HG03139 (cell line): ENCODE data around the gene SGF29.
A peak's percentile ranks its signal among the peaks of the same experiment; 100 is the strongest.
"Not testable (repeated sequence)": the region's sequence is repeated elsewhere in the genome, so short reads cannot be mapped to it uniquely, and the experiment has no call there.

Source experiments
- ATAC-seq: cut with Tn5 transposase; IDR thresholded peaks from one replicate; pipeline ENCODE4 v1.9.1; 2021; ENCODE audit not compliant: unreplicated experiment

SGF29 gene

GRCh38 chr16:28553776-28554633 lies at the start of gene SGF29:
TSS of gene SGF29 (plus strand) at chr16:28553920. CDS start at chr16:28581070, 27,150 bp downstream.
- ATAC-seq, result peak; percentile 76

- ATAC-seq, result no peak
Measured at GRCh38 chr16:28504707-28505404, 48.9 kb upstream of the SGF29 start.

GRCh38 chr16:28505489-28506137 lies 48.1 kb upstream of the SGF29 start:
- ATAC-seq, result no peak

- no peak for ATAC-seq
Measured at GRCh38 chr16:28511031-28511430, 42.7 kb upstream of the SGF29 start.

- no peak for ATAC-seq
Measured at GRCh38 chr16:28511801-28512789, 41.6 kb upstream of the SGF29 start.

GRCh38 chr16:28513484-28514181 lies 40.1 kb upstream of the SGF29 start:
- no peak for ATAC-seq

- no peak for ATAC-seq
Measured at GRCh38 chr16:28514246-28514645, 39.5 kb upstream of the SGF29 start.

- no peak for ATAC-seq
Measured at GRCh38 chr16:28520672-28521071, 33.0 kb upstream of the SGF29 start.

- no peak for ATAC-seq
Measured at GRCh38 chr16:28521436-28521835, 32.3 kb upstream of the SGF29 start.

GRCh38 chr16:28522792-28523191 lies 30.9 kb upstream of the SGF29 start:
- ATAC-seq, result no peak

- no peak for ATAC-seq
Measured at GRCh38 chr16:28524681-28525171, 29.0 kb upstream of the SGF29 start.

GRCh38 chr16:28526201-28527099 lies 27.3 kb upstream of the SGF29 start:
- ATAC-seq, result no peak

- ATAC-seq, result not testable (repeated sequence)
Measured at GRCh38 chr16:28527100-28527785, 26.5 kb upstream of the SGF29 start.

- no peak for ATAC-seq
Measured at GRCh38 chr16:28527985-28528384, 25.7 kb upstream of the SGF29 start.

- no peak for ATAC-seq
Measured at GRCh38 chr16:28528463-28528867, 25.3 kb upstream of the SGF29 start.

GRCh38 chr16:28529124-28529523 lies 24.6 kb upstream of the SGF29 start:
- ATAC-seq, result no peak

- ATAC-seq, result no peak
Measured at GRCh38 chr16:28531777-28532744, 21.7 kb upstream of the SGF29 start.
